CD4-positive, alpha-beta T cell treated with Interleukin-21 for 1 hour (primary cell): ENCODE data around the gene PACS2.

Source experiments
- DNase-seq: peaks from one replicate; pipeline ENCODE4 v3.0.0-alpha.2; 2020

Gene PACS2

DNA sequence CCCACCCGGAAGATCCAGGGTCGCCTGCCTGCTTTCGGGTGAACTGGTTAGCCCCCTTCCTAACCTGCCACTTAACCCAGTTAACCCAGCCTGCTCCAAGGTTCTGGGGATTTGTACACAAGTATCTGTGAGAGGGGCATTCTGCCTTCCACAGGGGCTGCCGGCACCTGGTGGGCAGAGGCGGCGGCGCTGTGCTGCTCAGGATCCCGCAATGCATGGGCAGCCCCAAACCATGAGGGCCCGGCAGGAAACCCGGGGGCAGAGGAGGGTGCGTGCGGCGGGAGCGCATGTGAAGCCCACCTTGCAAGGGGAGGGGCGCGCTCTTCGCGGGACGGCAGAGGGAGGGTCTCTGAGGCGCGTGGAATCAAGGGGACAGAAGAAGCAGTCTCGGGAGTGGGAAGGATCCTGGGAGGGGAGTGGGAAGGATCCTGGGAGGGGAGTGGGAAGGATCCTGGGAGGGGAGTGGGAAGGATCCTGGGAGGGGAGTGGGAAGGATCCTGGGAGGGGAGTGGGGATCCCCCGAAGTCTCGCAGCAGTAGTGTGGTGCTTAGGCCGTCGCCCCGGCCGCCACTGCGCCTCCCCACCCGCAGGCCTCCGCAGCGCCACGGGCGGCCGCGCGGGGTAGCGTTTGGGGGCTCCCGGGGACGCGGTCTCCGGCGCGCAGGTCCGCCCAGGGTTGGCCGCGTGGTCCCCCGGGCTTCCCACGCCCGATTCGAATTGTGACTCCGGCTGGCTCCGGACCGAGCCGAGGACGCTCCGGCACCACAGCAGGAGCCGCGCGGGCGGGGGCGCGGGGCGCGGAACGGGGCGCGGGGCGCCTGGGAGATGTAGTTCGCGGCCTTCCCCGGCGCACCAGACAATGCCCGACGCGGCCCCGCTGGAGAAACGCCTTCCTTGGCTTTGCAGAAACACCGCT lies 100.2 kb downstream of the PACS2 start:
- DNase-seq = peak; percentile 62

DNA sequence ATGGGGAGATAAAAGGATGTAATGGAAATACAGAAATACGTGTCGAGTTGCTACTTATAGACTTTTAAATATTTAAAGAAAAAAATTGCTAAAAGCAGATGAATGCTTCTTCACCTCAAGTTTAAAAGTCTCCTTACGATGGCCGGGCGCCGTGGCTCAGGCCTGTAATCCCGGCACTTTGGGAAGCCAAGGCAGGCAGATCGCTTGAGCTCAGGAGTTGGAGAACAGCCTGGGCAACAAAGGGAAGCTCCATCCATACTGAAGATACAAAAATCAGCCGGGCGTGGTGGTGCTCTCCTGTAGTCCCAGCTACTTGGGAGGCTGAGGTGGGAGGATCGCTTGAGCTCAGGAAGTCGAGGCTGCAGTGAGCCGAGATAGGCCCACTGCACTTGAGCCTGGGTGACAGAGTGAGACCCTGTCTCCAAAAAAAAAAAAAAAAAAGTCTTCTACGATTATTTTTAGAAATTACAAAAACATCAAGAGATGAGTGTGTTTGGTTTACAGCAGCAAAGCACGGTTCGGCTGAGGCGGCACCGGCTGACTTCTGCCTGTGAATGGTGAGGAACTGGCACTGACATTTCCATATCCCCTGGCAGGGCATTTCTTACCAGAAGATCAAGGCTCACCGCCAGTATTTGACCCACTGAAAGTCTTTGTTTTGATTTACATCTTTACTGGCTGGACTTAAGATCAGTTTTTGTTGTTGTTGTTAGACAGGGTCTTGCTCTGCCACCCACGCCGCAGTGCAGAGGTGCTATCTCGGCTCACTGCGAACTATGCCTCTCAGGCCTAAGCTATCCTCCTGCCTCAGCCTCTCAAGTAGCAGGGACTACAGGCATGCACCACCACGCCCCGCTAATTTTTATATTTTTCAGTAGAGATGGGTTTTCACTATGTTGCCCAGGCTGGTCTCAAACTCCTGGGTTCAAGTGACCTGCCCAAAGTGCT lies 101.2 kb downstream of the PACS2 start:
- DNase-seq = no peak

DNA sequence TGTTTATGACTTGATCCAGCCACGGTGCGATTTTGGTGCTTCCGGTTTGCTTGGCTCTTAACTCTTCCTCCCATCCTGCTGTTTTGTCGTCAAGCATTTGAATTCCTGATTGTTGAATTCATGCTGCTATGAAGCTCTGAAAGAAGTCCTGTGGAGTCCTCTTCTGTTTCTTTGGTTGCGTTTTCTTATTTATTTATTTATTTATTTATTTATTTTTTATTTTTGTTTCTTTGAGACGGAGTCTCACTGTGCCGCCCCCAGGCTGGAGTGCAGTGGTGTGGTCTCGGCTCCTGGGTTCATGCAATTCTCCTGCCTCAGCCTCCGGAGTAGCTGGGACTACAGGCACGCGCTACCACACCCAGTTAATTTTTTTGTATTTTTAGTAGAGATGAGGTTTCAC lies 102.1 kb downstream of the PACS2 start:
- no peak for DNase-seq

DNA sequence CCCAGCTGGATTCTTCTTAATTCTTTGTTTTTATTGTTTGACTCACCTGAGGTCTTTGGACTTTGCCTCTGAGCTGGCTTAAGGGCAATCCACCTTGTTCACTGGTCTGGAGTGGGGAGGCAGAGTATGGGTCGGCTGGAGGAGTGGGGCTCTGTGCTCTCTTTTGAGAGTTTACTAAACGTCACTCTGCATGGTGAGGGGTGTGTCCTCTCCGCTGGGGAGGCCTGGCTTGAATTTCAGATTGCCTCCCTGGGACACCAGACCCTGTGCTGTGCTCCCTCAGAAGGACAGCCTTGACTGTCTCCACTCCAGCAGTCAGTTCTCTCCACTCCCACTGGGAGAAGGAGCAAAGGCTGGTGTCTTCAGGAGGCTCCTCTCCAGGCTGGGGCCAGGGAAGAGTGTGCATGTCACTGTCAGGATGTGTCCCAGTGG lies 103.2 kb downstream of the PACS2 start:
- no peak for DNase-seq

DNA sequence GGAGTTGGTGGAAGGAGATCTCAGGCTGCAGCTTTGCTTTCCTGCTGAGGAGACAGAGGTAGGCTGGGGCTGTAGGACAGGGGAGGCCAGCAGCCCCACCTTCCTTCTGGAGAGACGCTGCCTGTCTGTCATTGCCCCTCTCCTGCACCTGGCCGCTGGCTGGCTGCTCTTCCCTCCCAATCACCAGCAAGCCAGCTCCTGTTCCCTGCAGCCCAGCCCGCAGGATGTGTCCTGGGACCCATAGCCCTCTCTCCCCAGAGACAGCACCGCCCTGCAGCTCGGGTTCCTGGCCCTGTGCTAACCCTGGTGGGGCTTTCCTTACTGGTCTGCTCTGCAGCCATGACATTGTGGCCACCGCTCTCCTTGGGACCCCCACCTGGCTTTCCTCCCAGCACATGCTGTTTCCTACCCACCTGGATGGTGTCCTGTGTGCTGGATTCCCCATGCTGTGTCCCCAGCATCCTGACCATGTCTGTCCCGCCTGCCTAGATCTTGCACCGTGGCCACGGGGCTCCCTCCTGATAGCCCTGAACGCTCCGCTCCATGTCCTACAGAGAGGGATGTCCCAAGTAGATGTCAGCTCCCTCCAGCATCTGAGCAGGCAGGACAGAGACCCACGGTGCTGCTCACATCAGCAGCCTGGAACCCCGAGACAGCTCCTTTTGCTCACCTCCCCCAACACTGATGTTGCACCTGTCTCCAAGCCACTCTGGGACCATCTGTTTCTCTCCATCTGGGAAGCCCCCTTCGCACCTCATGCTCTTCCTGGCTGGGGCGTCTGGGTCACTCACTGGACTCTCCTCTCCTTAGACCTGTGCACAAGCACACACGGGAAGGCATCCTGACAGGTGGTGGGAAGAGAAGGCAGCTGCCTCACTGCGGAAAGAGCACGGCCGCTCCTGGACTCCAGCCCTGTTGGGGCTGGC lies 104.0 kb downstream of the PACS2 start:
- no peak for DNase-seq

DNA sequence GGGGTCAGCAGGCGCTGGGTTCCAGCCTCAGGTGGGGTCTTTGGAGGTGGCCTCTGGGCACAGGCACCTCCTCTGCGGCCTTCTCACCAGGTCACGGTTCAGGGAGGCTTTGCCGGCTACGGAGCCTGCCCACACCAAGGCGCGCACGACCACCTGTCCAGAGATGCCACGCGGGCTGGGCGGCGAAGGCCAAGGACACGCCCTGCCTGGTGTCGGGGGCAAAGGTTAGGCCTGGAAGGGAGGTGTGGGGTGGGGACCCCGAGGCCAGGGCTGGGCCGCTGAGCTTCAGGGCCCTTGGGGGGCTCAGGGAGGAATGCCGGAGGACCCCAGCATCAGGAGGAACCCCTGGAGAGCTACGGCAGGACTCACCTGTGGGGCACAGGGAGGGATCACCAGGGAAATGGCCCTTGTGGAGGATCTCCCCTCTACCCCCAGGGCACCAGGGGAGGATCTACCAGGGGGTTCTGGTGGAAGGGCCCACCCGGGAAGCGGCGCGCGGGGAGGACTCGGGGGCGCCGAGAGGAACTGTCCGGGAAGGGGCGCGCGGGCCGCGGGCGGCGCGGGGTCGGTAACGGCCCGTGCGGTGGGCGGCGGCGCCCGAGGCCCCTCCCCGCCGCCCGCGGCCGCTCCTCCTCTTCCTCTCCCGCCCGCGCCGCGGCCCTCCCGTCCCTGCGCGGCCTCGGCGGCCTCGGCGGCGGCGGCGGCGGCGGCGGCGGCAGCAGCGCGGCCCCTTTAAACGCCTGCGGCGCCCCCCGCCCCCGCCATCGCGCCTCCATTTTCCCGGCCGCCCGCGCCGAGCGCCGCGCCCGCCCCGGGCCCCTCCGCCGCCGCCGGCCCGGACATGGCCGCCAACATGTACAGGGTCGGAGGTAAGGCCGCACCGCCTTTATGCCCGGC lies 104.9 kb downstream of the PACS2 start, which contains the start of gene MTA1:
Gene MTA1, plus strand, starts transcription at position 633 of the 897 bp plus-strand sequence. Its CDS starts 209 bp downstream, at position 842.
- peak; percentile 50 for DNase-seq

DNA sequence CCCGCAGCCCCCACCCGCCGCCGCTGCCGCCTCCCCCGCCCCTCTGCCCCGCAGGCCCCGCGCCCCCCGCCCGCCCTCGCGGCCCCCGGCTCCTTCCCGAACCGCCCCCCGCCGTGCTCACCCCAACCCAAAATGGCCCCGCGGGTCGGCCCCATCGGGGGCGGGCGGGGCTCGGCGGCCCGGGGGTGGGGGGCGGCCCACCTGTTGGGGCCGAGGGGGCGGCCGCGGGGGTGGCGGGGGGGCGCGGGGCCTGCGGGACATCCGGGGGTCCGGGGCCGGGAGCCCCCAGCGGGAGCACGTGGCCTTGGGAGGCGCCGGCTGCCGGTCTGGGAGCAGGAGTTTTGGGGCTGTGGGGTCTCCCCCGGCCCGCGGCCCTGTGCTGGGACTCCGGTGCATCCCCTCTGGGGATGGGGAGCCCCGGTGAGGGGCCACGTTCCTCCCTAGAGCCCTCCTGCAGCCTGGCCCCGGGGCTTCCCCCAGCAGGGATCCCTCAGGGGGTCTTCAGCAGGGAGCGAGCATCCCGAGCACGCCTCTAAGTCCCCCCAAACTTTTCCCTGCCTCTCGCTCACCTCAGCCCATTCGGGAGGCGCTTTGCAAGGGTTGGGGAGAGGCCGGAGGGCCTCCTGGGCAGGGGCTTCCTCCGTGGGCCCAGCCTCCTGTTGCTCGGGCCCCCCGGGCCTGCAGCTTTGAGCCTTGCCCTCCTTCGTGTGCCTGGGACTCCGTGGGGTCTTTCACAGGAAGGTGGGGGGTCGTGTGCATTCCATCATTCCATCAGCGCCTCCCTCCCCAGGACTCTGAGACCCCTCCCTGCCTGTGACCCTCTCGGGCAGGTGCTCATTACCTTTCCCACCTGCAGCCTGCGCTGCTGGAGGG lies 105.8 kb downstream of the PACS2 start:
- no peak for DNase-seq

DNA sequence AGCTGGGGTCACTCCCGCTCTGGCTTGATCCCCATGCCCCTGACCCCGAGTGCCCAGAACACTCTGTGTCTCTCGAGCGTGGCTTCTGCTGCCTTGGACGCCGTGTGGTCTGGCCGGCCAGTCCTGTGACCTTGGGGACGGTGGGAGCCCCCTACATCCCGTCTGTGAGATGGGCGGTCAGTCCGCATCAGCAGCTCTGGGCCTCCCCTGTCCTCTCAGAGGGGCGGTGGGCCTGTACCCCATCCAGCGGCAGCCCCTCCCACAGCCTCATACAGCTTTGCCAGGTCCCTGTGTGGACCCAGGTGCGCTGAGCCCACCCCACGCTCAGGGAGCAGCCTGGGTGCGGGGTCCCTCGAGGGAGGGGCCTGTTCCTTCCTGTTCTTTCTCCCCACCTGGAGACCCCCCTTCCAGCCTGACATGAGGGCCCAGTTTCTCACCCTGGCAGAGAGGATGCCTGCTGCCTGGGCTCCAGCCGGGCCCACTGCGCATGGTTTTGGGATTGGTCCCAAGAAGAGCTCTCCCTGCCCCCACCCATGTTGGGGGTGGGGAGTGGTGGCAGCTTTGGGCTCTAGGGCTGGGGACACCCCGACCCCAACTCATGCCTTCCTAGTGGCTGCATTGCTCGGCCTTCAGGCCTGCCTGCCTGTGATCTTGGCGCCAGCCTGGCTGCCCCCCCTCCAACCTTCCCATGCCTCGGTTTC lies 106.6 kb downstream of the PACS2 start:
- DNase-seq = no peak

DNA sequence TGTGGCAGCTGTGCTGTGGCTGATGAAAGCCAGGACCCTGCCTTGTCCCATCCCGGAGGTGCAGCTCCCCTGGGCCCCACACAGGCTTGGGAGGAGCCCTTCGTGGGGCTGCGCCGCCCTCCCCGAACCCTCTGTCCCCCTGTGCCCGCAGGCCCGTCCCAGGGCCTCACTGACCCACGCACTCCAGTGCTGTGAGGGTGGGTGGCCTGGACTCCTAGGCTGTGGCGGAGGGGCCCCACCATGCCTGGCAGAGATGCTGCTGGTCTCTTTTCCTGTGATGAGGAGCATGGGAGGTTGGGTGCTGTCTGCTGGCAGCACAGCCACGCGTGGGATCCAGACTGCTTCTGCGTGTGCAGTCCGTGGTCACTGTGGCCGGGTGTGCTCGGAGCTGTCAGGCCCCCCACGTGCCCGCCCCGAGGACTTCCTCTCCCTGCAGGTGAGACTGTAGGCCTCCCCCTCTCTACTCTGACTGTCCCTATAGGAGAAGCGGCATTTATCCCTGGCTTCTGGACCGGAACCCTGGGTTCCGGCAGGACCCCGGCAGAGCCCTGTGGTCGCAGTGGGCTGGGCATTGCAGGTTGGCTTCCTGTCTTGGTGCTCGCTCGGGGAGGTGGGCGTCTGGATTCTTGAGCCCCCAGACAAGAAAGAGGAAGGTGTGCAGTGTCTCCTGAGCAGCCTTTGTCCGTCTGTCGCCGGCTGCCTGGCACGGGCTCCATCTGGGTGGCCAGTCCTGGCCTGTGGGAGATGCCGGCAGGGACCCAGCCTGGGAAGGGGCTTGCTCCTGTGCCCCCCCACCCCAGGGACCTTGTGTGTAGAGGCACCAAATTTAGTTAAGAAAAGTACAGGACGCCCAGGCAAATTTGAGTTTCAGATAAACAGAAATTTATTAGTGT lies 107.4 kb downstream of the PACS2 start:
- no peak for DNase-seq

DNA sequence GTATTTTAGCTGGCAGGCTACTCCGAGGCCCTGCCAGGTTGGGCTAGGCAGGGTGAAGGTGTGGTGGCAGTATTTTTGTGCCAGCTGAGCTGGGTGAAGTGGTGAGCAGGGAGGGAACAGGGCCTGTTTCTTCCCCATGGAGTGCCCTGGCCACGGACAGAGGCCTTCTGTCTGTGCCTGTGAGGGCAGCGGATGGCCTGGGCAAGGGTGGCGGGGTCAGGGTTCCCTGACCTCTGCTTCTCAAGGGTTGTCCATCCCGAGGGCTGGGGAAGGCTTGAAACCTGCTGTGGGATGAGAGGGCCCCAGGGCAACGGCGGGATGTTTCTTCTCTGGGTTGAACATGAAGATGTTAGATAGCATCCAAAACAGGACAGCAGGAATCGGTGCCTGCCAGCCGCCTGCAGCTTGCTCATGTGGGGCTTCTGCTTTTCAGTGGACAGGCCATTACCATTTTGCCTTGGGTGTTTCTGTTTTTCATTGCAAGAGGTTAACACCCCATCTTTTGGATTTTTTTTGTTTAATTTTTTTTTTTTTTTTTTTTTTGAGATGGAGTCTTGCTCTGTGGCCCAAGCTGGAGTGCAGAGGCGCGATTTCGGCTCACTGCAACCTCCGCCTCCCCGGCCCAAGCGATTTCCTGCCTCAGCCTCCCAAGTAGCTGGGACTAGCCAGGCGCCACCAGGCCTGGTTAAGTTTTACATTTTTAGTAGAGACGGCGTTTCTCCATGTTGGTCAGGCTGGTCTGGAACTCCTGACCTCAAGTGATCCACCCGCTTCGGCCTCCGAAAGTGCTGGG lies 108.3 kb downstream of the PACS2 start:
- no peak for DNase-seq

DNA sequence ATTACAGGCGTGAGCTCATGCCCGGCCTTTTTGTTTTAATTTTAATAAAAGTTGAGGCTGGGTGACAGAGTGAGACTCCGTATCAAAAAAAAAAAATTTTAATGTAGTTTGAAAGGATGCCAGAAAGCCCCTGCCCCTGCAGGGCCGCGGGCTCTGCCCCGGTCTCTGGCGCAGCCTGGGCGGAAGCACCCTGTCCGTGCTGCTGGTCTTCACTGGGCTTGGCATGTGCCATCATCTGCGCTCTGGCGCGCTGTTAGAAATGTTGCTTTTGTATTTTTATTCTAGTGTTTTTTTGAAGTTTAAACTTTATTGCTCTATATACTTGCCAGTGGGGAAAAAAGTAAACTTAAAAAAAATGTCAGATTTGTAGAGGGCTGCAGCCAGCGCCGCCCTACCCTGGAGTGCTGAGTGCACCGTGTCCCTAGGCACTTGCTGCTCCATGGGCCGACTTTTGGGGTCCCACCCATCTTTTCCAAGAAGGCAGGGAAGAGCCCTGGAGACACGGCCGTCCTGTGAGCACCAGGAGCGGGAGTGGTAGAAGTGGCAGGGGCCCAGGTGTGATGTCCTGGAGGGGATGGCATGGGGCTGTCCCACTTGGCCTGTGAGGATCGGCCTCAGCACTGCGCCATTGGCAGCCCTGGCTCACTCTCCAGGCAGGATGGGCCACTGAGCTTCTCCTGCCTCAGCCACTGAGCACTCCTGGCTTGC lies 109.1 kb downstream of the PACS2 start:
- DNase-seq = no peak

DNA sequence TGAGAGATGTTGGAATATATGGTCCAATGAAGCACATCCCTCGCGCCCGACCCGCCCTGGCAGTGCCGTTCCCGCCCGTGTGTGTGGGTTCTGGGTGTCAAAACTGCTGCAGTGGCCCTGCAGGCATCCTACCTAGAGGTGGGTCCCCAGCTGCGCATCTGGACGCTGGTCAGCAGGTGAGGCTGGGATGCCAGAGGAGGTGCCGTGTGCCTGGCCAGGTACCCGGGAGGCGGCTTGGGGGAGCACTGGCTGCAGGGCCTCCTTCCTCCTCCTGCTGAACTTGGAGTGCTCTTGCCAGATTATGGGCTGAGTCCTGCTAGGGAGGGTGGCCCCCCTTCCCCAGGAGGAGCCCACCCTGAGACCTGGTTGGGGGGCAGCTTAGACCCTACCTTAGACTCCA lies 110.3 kb downstream of the PACS2 start:
- no peak for DNase-seq

DNA sequence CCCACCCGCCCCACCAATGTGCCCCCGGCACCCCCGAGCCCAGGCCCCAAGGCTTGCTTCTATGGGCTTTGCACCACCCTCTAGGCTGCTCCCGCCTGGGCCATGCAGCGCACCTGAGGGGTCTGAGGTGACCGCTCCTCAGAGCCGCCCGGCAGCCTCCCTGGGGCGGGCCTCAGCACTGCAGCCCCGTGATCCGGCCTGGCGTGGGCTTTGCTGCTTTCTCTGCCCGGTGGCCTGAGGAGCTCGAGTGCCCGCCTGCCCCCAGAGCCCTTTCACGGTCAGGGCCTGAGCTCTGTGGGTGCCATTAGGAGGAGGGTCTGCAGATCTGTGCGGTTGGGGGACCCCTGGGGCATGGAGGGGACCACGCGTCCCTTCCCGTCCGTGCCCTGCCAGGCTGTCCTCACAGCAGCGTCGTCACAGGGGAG lies 111.3 kb downstream of the PACS2 start:
- DNase-seq = no peak

DNA sequence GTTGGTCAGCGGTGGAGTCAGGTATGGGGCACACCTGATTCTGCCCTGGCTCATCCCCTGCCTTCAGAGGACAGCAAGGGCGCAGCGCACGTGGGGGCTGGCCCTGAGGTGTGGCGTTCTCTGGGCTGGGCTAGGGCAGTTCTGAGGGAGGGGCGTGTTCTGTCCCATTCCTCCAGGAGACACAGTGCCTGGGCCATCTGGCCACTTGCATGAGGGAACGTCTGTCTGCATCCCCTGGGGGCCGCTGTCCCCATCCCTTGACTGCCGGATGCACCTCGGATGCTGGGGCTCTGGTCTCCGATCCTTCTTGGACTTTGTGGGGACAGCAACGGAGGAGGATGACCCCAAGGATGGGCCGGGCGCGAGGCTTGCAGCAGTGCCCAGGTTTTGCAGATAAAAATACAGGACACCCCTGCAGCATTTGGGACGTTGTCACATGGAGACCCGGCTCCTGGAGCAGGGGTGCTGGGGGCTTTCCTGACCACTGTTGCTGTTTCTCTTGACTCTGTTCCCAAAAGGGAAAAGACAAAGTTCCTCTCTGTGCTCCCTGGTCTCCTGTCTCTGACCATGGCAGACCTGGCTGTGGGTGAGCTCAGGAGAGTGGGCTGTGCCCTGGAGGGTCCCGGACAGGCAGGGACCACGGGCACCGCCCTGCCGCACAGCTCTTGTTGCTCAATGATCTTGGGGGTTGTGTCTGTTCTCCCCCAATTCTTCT lies 112.0 kb downstream of the PACS2 start:
- no peak for DNase-seq

DNA sequence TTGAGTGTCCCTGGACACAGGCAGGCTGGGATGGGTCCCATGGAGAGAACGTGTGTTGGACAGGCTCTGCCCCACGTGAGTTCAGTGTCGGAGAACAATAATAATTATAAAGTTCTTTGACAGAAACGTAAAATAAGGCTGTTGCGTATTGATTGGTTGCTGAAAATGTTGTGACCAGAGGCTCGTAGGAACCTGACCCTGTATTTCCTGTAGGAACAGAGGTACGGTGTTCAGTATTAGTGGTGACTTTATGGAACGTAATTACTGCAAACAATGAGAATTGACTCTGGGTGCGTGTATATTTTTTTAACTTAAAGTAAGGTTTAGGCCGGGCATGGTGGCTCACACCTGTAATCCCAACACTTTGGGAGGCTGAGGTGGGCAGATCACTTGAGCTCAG lies 112.9 kb downstream of the PACS2 start:
- no peak for DNase-seq

DNA sequence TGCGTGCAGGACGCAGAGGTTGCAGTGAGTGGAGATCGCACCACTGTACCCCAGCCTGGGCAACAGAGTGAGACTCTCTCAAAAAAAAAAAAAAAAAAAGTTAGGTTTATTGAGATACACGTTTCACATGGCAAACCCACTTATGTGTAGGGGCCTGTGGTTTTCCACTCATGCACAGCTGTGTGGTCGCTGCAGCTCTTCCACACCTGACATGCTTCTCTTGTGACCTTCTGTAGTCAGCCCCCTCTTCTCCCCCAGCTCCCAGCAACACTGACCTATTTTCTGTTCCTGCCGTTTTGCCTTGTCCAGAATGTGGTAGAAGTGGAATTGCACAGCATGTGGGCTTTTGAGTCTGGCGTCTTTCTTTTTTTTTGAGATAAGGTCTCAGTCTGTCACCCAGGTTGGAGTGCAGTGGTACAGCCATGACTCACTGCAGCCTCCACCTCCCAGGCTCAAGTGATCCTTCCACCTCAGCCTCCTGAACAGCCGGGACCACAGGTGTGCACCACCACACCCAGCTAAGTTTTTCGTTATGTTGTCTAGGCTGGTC lies 113.5 kb downstream of the PACS2 start:
- no peak for DNase-seq
